AG04450 (cell line): ENCODE data around the gene CORIN. TPM values are rescaled to one million over a fixed set of nuclear protein-coding genes. Genes with fewer than 3 reads are reported as not detected.

Experiments used
- CTCF ChIA-PET: fragments of 300-600, 350-600 bp; formaldehyde crosslinking; extraction: SDS; loops from one replicate; lab custom pipeline; 2022; ENCODE audit warnings: antibody characterized with exemption, inconsistent platforms; lab: Charles Lee
- POLR2A ChIA-PET: fragments of 350-600 bp; formaldehyde crosslinking; extraction: SDS; loops from one replicate; lab custom pipeline; 2021; ENCODE audit warnings: antibody characterized with exemption, inconsistent platforms; lab: Yijun Ruan, JAX
- DNase-seq: peaks from one replicate; pipeline ENCODE4 v3.0.0-alpha.2; 2011; ENCODE audit warnings: low read depth, low spot score
- H3K27ac ChIP-seq: one replicate; pipeline ENCODE4 v1.5.1; 2012; ENCODE audit warnings: low read depth, low read length, control low read depth
- H3K27me3 ChIP-seq: one replicate; pipeline ENCODE4 v1.6.0; 2012; ENCODE audit warnings: low read length; ENCODE audit not compliant: control insufficient read depth, insufficient read depth
- H3K4me3 ChIP-seq: 2 replicates; pipeline ENCODE4 v1.5.1; 2011; ENCODE audit warnings: mild to moderate bottlenecking, low read depth, low read length, control low read depth
- H3K9me3 ChIP-seq: 2 replicates; pipeline ENCODE4 v1.5.1; 2012; ENCODE audit warnings: low read length; ENCODE audit not compliant: control insufficient read depth, insufficient read depth
- CTCF ChIP-seq: IDR thresholded peaks from 2 replicates; pipeline ENCODE4 v1.5.1; 2011; ENCODE audit warnings: low read depth, low read length, control low read depth, inconsistent platforms
- polyA plus RNA-seq: library from polyadenylated mRNA; depleted of rRNA; stranded (reverse); fragments of >200 nt; gene quantifications from 2 replicates; pipeline ENCODE4 v1.2.3, GENCODE V29; 2011

The CORIN gene
- polyA plus RNA-seq, 1 experiment, result 29.6 TPM

GRCh38 chr4:47842985-47843384 lies 5.1 kb upstream of the CORIN start:
- no peak overlapping the region for H3K4me3 ChIP-seq
- POLR2A ChIA-PET, result no interaction called here
- H3K27ac ChIP-seq, result no peak overlapping the region
- no peak for DNase-seq
- H3K27me3 ChIP-seq, result no peaks in the 10 kb centered on the region
- no peaks in the 10 kb centered on the region for H3K9me3 ChIP-seq
- CTCF ChIA-PET, result interaction anchor here (4.5 kb wide), 1 partner anchor 174 kb away, joined by 20 read pairs; no protein-coding TSS in a partner anchor
- TF ChIP-seq CTCF, result no peak

- no peak for TF ChIP-seq CTCF
- Histone ChIP-seq H3K4me3 (no peak overlapping the region), H3K27me3 (no peaks in the 10 kb centered on the region), H3K27ac (no peak overlapping the region), H3K9me3 (no peaks in the 10 kb centered on the region)
- ChIA-PET CTCF (interaction anchor here (0.8 to 4.5 kb wide), 7 partner anchors 11 to 171 kb away, joined by 3 to 35 read pairs (median 5); no protein-coding TSS in a partner anchor), POLR2A (interaction anchor here (2.0 kb wide), 1 partner anchor 74 kb away, joined by 4 read pairs; the partner anchor contains the start of gene NFXL1)
- DNase-seq, result no peak
Observed at GRCh38 chr4:47840291-47840690, 2.4 kb upstream of the CORIN start.

GRCh38 chr4:47839259-47839658 lies 1.4 kb upstream of the CORIN start:
- POLR2A ChIA-PET, result interaction anchor here (2.0 kb wide), 1 partner anchor 75 kb away, joined by 4 read pairs; the partner anchor contains the start of gene NFXL1
- Histone ChIP-seq H3K9me3 (no peaks in the 10 kb centered on the region), H3K27me3 (no peaks in the 10 kb centered on the region), H3K27ac (no peak overlapping the region), H3K4me3 (no peak overlapping the region)
- no peak for DNase-seq
- CTCF ChIA-PET, result interaction anchor here (0.5 to 4.5 kb wide), 16 partner anchors 10 to 863 kb away, joined by 3 to 35 read pairs (median 4); no protein-coding TSS in a partner anchor
- peak; percentile 49 for TF ChIP-seq CTCF

GRCh38 chr4:47838445-47838844 lies 578 bp upstream of the CORIN start:
- Histone ChIP-seq H3K4me3 (no peak overlapping the region), H3K27ac (no peak overlapping the region), H3K9me3 (no peaks in the 10 kb centered on the region), H3K27me3 (no peaks in the 10 kb centered on the region)
- no peak for DNase-seq
- ChIA-PET CTCF (interaction anchor here (1.3 to 4.5 kb wide), 4 partner anchors 129 to 170 kb away, joined by 3 to 35 read pairs (median 12); no protein-coding TSS in a partner anchor), POLR2A (no interaction called here)
- TF ChIP-seq CTCF, result no peak
